Cardiac fibroblast (primary cell): ENCODE data around the gene PLCG2.

Experiments used
- DNase-seq, 2 donors: peaks; one replicate each; pipeline versions ENCODE4 v3.0.0 to v3.0.0-alpha.2; 2010; ENCODE audit warnings: low read depth in 2 of 2
- H3K4me3 ChIP-seq, 2 donors: replicated peaks in 1 of 2; 1 replicate in 1 of 2; 2 replicates in 1 of 2; pipeline ENCODE4 v1.5.1; 2011; ENCODE audit warnings: low read depth in 2 of 2, low read length in 2 of 2, mild to moderate bottlenecking in 2 of 2, moderate library complexity in 1 of 2
- CTCF ChIP-seq: IDR thresholded peaks from one replicate; pipeline ENCODE4 v1.5.1; 2011; ENCODE audit warnings: low read depth, mild to moderate bottlenecking, low read length, inconsistent platforms

PLCG2 gene

GRCh38 chr16:81878529-81878928 is 99.4 kb downstream of the PLCG2 start:
- DNase-seq: no peak
- no peak overlapping the region for H3K4me3 ChIP-seq
- no peak for TF ChIP-seq CTCF

- peak; percentile 13 for TF ChIP-seq CTCF
- H3K4me3 ChIP-seq: no peak overlapping the region
- no peak for DNase-seq
Measured at GRCh38 chr16:81879625-81880024, 100.5 kb downstream of the PLCG2 start.

- no peak overlapping the region for H3K4me3 ChIP-seq
- no peak for TF ChIP-seq CTCF
- no peak for DNase-seq
Measured at GRCh38 chr16:81880816-81881215, 101.7 kb downstream of the PLCG2 start.

GRCh38 chr16:81881228-81881627 is 102.1 kb downstream of the PLCG2 start:
- TF ChIP-seq CTCF: no peak
- no peak overlapping the region for H3K4me3 ChIP-seq
- DNase-seq: no peak

GRCh38 chr16:81882559-81882958 is 103.5 kb downstream of the PLCG2 start:
- no peak overlapping the region for H3K4me3 ChIP-seq

GRCh38 chr16:81883235-81883634 is 104.1 kb downstream of the PLCG2 start:
- no peak overlapping the region for H3K4me3 ChIP-seq
- TF ChIP-seq CTCF: no peak
- no peak for DNase-seq

More at GRCh38 chr16:81882559-81882958, 103.5 kb downstream of the PLCG2 start:
- no peak for TF ChIP-seq CTCF
- DNase-seq: no peak

GRCh38 chr16:81885976-81886586 is 107.0 kb downstream of the PLCG2 start:
- peak; percentile 34 to 51 for DNase-seq
- H3K4me3 ChIP-seq: no peak overlapping the region
- peak; percentile 75 for TF ChIP-seq CTCF
